RWPE1 (cell line): ENCODE measurements around the gene MINDY4.
"Not testable (repeated sequence)": the region's sequence is repeated elsewhere in the genome, so short reads cannot be mapped to it uniquely, and the experiment has no call there.

ENCODE experiments used
- CTCF ChIA-PET: fragments of 350-600 bp; sonication (Branson Sonifier 250); formaldehyde crosslinking; extraction: SDS; loops from one replicate; lab custom pipeline; 2021; lab: Yijun Ruan, JAX
- POLR2A ChIA-PET: fragments of 400-600 bp; formaldehyde crosslinking; extraction: SDS; loops from one replicate; lab custom pipeline; 2020; ENCODE audit warnings: antibody characterized with exemption; ENCODE audit not compliant: low non-redundant PET; lab: Yijun Ruan, JAX
- DNase-seq: peaks from one replicate; pipeline ENCODE4 v3.0.0; 2012; ENCODE audit warnings: low spot score
- H3K27ac ChIP-seq: fragments of 450-650 bp; 2 replicates; pipeline ENCODE4 v1.5.1; 2017
- TF ChIP-seq, protein P1 (sequence below): fragments of 450-650 bp; conservative IDR thresholded peaks from 2 replicates; pipeline ENCODE4 v1.5.1; 2017; ENCODE audit warnings: low read depth, mild to moderate bottlenecking

MINDY4 gene

DNA sequence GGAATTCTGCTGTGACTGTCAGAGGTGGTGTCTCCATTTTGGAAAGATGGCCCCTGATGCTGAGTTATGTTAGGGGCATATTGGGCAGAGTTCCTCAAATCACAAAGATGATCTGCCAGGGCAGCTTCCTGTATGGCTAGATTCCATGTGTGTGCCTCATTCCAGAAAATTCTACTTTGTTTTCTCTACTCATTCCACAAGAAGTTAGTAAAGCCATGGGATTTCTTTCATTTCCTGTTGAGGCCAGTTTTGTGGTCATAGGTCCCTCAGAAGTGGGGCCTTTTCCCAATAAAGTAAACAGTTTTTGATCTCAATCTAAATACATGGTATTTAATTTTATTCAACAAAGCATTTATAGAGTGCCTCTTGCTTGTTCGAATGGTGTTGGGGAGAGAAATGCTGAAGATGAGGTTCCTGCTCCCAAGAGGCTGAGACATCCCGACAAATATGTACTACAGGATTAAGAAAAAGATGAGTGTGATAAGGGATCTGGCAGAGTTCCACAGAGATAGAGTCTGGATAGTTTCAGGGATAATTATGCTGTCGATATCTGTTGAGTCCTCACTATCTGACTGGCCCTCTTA is 33.0 kb downstream of the MINDY4 start:
- DNase-seq, result peak; percentile 36
- CTCF ChIA-PET, result interaction anchor here (0.6 kb wide), 1 partner anchor 346 kb away, joined by 5 read pairs; no protein-coding TSS in a partner anchor
- H3K27ac ChIP-seq, result no peak overlapping the region
- TF ChIP-seq, protein P1, sequence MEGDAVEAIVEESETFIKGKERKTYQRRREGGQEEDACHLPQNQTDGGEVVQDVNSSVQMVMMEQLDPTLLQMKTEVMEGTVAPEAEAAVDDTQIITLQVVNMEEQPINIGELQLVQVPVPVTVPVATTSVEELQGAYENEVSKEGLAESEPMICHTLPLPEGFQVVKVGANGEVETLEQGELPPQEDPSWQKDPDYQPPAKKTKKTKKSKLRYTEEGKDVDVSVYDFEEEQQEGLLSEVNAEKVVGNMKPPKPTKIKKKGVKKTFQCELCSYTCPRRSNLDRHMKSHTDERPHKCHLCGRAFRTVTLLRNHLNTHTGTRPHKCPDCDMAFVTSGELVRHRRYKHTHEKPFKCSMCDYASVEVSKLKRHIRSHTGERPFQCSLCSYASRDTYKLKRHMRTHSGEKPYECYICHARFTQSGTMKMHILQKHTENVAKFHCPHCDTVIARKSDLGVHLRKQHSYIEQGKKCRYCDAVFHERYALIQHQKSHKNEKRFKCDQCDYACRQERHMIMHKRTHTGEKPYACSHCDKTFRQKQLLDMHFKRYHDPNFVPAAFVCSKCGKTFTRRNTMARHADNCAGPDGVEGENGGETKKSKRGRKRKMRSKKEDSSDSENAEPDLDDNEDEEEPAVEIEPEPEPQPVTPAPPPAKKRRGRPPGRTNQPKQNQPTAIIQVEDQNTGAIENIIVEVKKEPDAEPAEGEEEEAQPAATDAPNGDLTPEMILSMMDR, result no peak
- POLR2A ChIA-PET, result no interaction called here

DNA sequence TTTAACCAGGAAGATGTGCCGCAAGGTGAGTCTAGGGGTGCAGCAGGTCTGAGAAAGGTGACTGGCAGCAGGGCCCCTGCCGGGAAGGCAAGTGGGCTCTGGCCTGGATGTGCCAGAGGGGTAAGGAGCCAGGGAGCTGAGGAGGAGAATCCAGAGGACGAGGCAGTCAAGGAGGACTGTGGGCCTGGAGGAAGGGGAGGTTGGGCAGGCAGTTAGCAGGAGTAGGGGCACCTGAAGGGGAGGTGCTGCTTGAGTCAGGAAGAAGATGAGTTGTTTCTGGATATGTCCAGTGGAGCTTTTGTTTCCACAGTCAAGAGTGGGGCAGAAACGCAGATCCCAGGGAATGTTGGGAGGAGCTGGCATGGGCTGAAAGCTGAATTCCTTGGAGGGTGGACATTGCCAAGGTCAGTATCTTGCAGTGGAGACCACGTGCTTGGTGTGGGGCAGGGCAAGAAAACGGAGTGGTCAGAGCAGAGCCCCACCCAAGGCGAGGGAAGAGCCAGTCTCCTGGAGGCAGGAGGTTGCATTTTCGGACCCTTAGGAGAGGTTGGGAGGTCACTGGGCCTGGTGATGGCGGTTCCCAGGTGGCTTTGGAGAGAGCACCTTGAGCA is 34.0 kb downstream of the MINDY4 start:
- ChIA-PET POLR2A (no interaction called here), CTCF (interaction anchor here (0.6 to 0.7 kb wide), 2 partner anchors 23 to 329 kb away, joined by 3 read pairs; no protein-coding TSS in a partner anchor)
- H3K27ac ChIP-seq, result no peak overlapping the region
- no peak for DNase-seq
- TF ChIP-seq, protein P1, result no peak

DNA sequence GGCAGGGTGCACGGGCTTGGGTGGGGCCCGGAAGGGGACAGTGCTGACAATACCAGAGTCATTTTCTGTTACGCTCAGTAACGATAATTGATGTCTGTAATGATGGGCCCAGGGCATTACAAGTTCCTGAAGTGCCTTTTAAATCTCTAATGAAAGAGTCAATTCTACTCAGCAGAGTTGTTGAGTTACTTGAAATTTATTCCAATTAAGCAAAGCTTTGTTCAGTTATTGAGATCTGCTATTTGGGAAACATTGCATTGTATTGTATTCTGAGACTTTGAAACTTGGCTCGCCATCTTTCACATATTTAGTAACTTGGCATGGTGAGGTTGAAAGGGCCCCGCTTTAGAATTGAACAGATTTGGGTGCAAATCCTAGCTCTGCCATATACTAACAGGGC is 34.7 kb downstream of the MINDY4 start:
- no peak overlapping the region for H3K27ac ChIP-seq
- DNase-seq, result no peak
- TF ChIP-seq, protein P1, result no peak
- ChIA-PET CTCF (no interaction called here), POLR2A (no interaction called here)

DNA sequence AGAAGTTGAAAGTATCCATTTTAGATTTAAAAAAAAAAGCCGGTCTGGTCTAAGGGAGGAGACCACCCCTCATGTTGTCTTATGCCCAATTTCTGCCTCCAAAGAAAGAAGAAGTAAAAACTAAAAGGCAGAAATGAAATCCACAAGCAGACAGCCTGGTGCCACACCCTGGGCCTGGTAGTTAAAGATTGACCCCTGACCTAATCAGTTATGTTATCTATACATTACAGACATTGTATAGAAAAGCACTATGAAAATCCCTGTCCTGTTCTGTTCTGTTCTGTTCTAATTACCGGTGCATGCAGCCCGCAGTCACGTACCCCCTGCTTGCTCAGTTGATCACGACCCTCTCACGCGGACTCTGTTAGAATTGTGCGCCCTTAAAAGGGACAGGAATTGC is 36.3 kb downstream of the MINDY4 start:
- DNase-seq, CTCF ChIA-PET, H3K27ac ChIP-seq, POLR2A ChIA-PET: not testable (repeated sequence)

DNA sequence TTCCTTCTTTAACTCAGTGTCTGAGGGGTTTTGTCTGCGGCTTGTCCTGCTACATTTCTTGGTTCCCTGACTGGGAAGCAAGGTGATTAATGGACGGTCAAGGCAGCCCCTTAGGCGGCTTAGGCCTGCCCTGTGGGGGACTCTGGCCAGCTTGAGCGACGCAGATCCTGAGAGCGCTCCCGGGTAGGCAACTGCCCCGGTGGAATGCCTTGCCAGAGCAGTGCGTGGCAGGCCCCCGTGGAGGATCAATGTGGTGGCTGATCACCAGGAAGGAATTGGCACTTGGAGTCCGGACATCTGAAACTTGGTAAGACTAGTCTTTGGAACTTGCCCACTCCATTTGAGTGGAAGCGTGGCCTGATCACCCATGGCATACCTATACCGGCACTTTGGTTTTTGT is 36.7 kb downstream of the MINDY4 start:
- H3K27ac ChIP-seq, CTCF ChIA-PET, POLR2A ChIA-PET, DNase-seq: not testable (repeated sequence)

DNA sequence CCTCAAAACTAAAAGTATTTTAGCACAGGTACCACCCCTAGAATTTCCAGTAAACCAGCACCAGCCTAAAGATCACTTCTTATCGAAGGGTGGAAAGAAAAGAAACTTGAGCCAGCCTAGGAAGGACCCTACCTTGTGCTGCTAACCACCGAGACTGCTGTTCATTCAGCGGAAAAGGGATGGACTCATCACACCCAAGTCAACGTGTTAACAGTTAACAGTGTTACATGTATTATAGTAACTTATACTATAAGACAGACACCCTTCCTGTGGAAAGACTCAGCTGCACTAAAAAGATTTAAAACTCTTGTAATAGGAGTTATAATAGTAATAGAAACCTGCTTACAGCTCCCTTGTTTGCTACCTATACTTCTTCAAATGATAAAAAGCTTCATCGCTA is 39.8 kb downstream of the MINDY4 start:
- H3K27ac ChIP-seq, result no peak overlapping the region
- TF ChIP-seq, protein P1, result no peak
- POLR2A ChIA-PET, result no interaction called here
- no peak for DNase-seq
- CTCF ChIA-PET, result interaction anchor here (0.9 kb wide), 1 partner anchor 311 kb away, joined by 3 read pairs; no protein-coding TSS in a partner anchor

DNA sequence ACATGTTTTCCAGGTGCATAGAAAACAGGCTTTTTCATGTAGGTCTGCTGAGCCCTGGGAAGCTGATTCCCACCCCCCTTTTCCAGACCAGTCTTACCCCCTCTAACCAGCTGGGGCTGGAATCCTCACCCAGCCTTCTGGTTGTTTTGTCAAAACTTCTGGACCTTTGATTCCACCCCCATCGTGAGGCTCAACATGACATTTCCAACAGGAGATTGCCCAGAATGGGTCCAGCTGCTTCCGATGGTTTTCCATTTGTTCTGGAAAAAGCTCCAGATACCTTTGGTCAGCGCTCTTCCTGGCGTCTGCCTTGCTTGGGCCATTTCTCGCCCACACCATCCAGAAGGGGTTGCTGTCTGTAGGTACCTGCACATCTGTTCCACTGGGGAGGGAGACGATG is 41.5 kb downstream of the MINDY4 start:
- TF ChIP-seq, protein P1, result no peak
- CTCF ChIA-PET, result interaction anchor here (0.6 kb wide), 1 partner anchor 327 kb away, joined by 3 read pairs; no protein-coding TSS in a partner anchor
- H3K27ac ChIP-seq, result no peak overlapping the region
- DNase-seq, result no peak
- POLR2A ChIA-PET, result no interaction called here
